ENCODE data around the gene RTBDN.

Gene RTBDN

GRCh38 chr19:12834566-12834943 is at the start of gene RTBDN:
TSS of gene RTBDN (minus strand) at chr19:12834579. CDS start at chr19:12829979, 4,600 bp downstream.
- DNase-seq = no peak

- no peak for DNase-seq
Measured at GRCh38 chr19:12882589-12882988, 48.2 kb upstream of the RTBDN start.

- DNase-seq = peak; percentile 96
Measured at GRCh38 chr19:12881172-12881808, 46.9 kb upstream of the RTBDN start, which contains the start of gene DNASE2. TSS of gene DNASE2 (minus strand) at chr19:12881449. CDS start at chr19:12881375, 74 bp downstream.

GRCh38 chr19:12880551-12881171 is 46.3 kb upstream of the RTBDN start:
- peak; percentile 8 for DNase-seq

GRCh38 chr19:12875086-12875485 is 40.7 kb upstream of the RTBDN start:
- DNase-seq = no peak

- DNase-seq = no peak
Measured at GRCh38 chr19:12873891-12874745, 39.7 kb upstream of the RTBDN start.

GRCh38 chr19:12872941-12873890 is 38.8 kb upstream of the RTBDN start:
- peak; percentile 54 for DNase-seq

GRCh38 chr19:12872255-12872654 is 37.9 kb upstream of the RTBDN start:
- no peak for DNase-seq

GRCh38 chr19:12871681-12872080 is 37.3 kb upstream of the RTBDN start:
- DNase-seq = no peak

- peak; percentile 22 for DNase-seq
Measured at GRCh38 chr19:12868540-12869112, 34.2 kb upstream of the RTBDN start.

- DNase-seq = peak; percentile 73
Measured at GRCh38 chr19:12867120-12868099, 33.0 kb upstream of the RTBDN start.

- no peak for DNase-seq
Measured at GRCh38 chr19:12866416-12867119, 32.2 kb upstream of the RTBDN start.

GRCh38 chr19:12865746-12866415 is 31.5 kb upstream of the RTBDN start:
- DNase-seq = no peak

GRCh38 chr19:12864721-12865715 is 30.6 kb upstream of the RTBDN start:
- no peak for DNase-seq

- no peak for DNase-seq
Measured at GRCh38 chr19:12864143-12864542, 29.8 kb upstream of the RTBDN start.

- DNase-seq = no peak
Measured at GRCh38 chr19:12859546-12859945, 25.2 kb upstream of the RTBDN start.

- no peak for DNase-seq
Measured at GRCh38 chr19:12858041-12858928, 23.9 kb upstream of the RTBDN start.
